DMS53 (cell line): ENCODE data around the gene ZNF692.

ENCODE experiments used
- DNase-seq: peaks from one replicate; lab custom pipeline; 2025; lab: John Stamatoyannopoulos, UW

The ZNF692 gene

DNA sequence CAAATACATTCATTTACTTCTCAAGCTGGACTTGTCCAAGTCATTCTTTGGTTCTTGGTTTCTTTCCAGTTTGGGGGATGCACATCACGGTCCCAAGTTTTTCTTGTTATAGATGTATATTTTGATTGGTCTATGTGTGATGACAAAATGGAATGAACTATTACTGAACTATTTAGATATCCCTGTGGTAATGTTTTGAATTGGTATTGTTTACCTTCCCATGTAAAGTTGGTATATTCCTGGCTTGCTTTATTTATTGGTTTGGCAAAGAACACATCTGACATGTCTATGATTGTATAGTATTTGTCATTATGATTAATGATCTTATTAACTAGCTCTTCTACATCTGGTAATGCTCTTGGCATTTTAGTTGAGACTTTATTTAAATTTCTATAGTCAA lies 22.4 kb upstream of the ZNF692 start:
- no peak for DNase-seq

DNA sequence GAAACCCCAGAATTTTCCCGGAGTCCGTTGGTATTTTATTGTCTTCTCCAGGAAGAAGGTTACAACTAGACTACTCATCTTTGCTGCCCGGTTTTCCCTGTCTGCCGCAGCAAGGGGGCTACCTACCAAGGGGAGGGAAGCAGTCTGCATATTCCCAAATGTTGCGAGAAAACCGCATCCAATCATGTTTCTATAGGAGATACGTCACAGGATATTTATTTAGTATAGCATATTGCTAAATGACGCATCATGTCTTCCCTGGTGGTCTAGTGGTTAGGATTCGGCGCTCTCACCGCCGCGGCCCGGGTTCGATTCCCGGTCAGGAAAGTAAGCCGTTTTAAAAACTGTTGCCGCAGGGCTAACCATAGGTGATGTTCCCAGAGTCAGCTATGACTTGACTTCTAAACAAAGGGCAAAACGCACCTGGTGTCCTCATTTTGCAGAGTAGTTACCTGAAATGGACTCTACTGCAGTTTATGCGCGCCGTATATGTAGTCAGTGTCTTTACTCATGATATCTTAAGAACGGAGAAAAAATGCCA lies 15.2 kb upstream of the ZNF692 start:
- peak; percentile 96 for DNase-seq

DNA sequence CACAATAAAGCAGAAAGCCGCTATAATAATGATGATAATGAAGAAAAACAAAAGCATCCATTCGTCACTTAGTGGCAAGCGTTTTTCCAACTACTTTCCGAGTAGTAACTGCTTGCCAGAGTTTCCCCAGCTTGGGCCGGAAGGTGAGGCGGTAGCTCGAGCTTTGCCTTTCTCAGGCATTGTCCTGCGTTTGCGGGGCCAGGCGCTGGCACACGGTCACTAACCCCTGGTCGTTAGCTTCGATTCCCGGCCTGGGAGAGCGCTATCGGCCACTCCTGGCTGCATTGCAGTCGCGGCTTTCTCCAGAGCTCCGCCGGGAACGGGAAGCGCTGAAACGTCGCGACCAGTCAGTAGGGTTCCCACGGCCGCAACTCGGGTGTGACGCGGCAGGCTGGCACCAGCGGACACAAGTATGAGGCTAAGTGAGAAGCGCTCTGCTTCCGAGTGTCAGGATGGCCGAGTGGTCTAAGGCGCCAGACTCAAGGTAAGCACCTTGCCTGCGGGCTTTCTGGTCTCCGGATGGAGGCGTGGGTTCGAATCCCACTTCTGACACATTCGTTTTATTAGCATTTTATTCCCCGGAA lies 14.6 kb upstream of the ZNF692 start:
- peak; percentile 97 for DNase-seq

DNA sequence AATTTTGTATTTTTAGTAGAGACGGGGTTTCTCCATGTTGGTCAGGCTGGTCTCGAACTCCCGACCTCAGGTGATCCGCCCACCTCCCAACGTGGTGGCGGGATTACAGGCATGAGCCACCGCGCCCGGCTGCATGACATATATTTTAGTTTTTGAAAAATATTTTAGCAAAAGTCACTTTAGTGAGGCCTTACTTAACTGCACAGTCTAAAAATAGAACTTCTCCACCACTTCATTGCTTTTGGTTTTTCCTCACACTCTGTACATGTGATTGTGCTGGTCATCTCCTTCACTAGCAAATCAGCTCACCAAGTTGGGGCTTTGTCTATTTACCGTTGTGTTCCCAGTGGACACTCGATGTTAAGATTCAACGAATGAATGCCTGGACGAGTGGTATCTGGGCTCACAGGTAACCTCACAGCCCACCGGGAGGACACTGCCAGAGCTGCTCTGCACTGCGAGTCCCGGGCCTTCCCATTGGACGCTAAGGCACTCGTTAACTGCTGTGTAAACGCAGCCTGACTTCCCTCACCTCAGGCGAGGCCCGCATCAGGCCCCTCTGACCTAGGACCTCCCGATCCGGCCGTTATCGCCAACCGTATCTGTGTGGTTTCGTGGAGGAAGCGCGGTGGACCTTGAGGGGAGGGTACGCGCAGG lies 14.0 kb upstream of the ZNF692 start:
- DNase-seq = peak; percentile 94

DNA sequence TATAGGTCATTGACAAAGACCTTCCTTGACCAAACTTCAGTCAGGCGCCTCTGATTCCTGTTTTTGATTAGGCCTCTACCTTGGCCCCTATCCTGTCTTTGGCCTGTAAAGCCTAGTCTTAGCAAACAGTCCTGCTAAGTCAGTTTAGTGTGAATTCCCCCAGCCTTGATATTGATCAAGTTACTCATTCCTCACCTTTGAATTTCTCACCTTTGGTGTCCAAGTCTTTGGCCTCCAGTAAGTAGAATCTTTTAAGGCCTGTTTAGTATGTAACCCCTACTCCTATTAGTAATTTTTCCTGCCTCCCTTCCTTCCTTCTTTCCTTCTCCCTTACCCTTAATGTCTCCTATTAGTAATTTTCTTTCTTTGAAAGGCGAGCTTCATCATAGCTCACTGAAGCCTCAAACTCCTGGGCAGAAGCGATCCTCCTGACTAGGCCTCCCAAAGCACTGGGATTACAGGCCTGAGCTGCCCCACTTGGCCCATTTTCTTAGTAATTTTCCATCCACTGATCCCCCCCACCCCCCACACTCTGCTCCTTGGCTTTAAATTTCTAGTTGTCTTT lies 13.0 kb upstream of the ZNF692 start:
- DNase-seq = no peak

DNA sequence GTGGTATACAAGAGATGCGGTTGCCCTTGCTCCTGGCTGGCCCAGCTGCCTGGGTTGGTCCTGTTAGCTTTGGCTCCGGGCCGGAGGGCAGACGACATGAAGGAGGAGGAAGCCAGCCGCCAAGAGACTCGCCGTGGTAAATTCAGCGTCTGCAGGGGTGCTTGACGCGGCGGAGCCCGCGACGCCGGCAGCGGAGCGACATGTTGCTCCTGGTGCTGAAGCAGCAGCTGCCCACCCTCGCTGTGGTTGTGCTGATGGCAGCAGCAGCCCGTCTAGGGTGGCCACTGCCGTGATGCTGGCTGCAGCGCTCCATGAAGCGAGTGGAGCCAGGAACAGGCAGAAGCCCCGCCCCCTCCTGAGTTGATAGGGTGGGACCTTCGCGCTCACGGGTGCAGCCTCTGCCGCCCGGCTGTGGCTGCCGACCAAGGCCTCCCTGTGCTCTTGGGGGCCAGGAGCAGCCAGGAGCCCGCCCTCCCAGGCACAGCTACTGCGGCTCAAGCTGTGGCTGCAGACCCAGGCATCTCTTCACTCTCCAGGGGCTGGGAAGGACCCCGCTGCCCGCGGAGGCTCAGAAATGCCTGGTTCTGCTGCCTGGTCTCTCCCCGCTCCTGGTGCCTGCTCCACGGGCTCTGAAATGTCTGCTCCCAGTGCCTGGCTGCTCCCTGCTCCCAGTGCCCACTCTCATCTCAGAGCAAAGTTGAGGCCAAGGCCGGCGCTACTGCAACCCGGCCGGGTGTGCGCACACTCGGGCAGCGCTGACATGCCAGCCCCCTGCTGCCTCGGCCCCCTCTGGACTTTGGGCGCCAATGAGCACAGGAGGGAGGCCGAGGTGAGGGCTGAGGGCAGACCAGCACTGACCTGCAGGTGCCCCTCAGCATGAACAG lies 4.4 kb upstream of the ZNF692 start:
- DNase-seq = peak; percentile 88

DNA sequence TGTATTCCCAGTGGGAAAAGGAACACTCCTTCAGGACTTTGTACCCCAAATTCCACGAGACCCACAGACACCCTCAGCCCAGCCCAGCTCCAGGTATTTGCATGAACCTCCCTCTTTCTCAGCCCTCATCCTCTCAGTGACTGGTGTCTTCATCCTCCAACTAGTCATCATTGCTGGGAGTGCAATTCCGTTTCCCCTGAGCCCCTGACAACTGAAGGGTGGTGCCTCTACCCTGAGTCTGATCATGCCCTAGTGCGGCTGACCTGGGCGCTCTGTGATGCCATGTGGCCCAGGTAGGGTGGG lies 3.8 kb upstream of the ZNF692 start:
- DNase-seq = no peak

DNA sequence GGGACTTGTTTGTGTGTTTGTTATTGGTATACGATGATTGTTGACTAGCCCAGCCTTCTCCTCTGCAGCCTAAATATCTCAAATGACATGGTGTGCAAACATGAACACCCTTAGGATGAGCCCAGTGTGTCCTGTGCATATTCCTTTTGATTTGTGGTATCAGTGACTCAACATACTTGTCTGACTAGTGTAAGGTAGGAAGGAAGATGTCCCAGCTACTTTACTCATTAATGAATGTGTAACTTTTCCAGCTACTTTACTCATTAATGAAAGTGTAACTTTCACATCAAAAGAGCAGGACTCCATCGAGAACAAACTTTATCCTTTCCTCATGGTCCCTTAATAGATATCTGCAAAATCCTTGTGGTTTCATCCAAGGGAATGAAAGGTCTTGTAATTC lies 2.7 kb upstream of the ZNF692 start:
- no peak for DNase-seq

DNA sequence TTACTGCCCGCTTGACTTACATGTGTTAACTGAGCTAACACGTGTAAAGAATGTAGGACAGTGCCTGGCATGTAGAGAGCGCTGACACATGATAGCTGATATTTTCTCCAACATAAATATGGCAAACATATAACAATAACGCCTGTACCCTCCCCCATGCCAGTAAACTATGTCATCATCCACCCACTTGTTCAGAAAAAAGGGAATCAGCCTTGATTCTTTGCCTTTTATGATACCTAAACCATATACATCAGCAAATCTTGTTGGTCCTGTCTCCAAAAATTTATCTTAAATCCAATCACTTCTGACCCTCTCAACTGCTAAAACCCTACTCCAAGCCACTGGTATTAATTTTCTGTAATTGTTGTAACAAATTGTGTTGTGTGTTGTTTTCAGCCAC lies 1.1 kb upstream of the ZNF692 start:
- DNase-seq = peak; percentile 38

DNA sequence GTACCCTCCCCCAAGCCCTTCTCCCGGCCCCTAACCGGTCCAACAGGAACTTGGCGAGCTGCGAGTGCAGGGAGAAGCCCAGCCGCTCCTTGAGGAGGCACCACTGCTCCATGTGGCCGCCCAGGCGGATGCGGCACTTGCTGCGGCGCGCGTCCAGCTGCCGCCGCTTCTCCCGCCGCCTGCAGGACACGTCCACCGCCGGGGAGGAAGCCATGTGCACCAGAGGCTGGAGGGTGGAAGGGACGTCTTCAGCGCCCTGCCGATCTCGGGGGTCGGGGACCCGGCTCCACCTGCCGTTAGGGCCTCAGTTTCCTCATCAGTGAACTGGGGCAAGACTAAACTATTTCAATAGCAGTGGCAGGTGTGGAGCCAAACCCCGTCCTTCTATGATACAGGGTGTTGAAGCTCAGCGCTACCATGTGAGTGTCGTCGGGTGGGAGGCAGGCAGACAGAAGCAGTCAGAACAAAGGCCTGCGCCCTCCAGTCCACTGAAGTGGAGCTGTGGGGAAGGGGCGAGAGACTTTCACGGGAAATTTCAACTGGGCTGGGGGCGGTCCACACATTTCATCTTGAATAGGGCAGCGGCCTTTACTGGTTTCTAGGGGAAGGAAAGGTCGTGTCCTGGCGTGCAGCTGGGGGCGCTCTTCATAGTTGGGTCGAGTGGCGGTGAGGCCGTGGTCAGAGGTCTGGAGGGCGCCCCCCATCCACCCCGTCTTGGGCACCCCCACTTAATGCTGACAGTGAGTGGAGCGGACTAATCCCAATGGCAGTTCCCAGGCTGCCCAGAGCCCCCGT lies 592 bp downstream of the ZNF692 start:
- peak; percentile 93 for DNase-seq

DNA sequence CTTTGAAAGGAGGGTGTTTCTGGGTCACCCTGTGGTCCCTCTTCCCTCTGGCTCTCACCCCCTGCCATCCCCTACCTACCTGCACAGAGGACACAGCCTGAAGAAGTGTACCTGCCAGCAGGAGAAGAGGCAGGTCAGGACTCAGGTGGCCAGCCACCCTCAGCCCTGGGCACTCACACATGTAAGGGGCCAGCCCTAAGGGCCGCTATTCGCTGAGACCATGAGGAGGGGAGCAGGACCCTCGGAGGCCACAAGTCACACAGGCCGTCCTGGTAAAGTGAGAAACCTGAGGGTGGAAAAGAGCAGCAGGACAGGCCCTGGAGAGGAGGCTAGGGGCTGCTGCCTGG lies 1.2 kb downstream of the ZNF692 start:
- no peak for DNase-seq

DNA sequence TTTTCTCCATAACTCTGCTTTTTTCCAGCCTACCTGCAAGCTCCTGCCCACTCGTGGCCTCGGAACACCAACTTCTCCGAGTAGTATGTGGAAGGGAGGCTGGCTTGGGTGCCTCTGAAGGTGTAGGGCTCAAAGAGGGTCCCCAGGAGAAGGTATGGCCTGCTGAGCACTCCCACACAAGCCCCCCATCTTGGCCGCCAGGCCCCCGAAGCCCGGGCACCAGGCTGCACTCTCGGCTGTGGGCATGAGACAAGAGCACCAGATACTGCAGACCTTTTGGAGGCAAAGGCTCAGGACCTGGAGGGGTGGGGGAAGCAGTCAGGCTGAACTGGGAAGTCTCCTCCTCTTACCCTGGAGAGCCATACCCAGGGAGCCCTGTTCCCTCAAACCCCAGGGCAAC lies 1.7 kb downstream of the ZNF692 start:
- peak; percentile 25 for DNase-seq

DNA sequence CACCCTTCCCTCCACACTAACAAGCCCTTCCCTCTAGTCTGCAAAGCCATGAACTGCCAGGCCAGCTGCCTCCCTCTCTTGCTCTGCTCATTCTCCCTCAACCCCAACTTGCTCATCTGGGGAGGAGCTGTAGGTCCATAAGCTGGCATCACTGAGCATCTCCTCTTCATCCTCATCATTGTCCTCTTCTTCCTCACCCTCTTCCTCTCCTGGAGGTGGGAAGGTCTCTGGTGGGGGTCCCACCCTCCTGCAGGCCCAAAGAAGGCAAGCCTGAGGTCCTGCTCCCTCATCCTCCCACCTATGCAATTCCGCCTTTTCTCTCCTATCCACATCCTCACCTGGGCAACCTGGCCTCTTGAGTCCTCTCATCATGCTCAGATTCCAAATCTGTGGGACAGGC lies 2.7 kb downstream of the ZNF692 start:
- no peak for DNase-seq

DNA sequence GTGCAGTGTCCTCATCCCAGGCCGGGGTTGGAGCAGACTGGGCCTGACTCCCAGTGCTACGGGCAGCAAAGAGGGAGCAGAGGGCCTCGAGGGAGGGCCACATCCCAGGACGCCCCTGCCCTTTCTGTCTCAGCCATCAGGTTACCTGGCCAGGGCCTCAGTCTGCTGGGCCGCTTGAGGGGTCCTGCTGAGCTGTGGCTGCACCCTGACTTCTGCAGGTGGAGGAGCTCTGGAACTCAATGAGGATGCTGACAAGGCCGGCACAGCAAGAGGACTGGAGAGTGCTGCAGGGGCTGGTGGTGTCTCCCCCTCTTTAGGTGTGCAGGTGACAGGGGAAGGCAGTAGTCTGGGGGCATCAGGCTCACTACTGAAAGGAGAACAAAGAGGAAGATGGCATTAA lies 3.3 kb downstream of the ZNF692 start:
- DNase-seq = no peak

DNA sequence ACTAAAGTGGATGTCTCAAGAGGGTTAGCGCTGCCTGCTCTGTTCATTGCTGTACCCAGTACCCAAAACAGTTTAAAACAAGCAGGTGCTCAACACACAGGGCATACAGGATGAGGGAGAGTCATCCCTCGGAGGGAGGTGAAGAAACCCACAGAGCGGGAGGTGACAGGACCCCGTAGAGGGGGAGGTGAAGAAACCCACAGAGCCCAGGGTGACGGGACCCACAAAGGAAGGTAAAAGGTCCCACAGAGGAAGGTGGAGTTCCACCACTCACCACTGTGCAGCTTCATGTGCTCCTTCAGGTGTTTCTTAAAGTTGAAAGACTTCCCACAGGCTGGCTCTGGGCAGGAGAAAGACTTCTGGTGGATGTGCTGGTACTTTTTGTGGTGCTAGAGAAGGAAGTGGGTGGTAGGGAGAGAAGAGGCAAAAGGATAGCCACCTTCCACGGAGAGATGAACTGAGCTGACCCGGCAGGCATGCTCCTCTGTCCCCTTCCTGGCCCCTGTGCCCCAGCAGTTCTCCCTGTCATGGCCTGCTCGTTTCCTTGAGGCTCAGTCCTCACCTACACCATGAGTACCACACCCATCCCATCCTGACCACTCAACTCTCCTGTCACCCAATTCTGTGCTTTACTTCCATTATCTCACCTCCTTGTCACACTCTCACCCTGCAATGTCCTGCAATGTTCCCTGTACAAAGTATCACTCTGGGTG lies 5.1 kb downstream of the ZNF692 start:
- no peak for DNase-seq

DNA sequence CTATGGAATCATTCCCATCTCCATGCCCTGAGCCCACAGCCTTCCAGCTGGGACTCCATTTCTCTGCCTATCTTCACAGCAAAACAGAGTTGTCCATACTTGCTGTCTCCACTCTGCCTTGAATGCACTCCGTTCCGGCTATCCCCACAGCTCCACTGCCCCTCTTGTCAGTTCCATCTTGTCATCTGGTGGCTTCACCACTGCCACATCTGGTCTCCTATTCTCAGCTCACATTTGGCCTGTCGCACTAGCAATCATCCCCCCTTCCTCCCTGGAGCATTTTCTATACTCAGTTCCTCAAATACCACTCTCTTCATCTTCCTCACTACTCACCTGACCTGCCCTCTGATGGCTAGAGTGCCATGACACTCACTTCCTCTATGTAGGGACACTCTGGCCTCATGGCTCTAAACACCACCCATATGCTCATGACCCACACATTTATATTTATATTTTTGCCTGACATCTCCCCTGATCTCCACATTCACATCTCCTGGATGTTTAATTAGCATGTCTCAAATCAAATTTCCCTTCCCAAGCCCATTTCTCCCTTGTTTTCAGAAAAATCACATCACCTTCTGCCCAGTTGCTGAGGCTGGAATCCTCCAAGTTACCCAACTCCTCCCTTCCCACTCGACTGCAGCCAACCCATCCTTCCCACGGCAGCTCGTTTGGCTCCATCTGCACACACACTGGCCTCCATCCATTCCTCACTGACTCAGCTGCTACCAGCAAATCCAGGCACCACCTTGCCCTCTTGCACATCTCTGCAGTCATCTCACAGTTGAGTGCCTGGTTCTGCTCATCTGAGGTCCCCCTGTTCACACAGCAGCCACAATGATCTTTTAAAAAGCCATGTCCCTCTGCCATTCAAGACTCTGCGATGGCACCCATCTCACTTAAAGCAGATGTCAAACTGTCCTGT lies 6.1 kb downstream of the ZNF692 start:
- no peak for DNase-seq

DNA sequence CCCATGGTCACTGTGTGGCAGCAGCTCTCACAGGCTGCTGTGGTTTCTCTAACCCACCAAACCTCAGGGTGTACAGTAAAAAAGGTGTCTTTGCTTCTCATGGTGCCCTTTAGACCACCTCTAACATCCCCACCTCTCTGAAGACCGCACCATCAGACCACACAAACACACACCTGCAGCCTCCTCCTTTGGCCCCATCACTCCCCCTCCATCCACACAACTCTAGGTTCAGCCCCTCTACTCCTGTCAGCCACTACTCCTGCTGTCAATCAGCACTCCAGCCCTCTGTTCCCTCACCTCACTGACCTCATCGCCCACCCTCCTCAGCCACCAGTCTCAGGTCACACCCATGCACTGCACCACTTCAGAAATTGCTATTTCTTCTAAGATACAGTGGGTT lies 7.5 kb downstream of the ZNF692 start:
- no peak for DNase-seq

DNA sequence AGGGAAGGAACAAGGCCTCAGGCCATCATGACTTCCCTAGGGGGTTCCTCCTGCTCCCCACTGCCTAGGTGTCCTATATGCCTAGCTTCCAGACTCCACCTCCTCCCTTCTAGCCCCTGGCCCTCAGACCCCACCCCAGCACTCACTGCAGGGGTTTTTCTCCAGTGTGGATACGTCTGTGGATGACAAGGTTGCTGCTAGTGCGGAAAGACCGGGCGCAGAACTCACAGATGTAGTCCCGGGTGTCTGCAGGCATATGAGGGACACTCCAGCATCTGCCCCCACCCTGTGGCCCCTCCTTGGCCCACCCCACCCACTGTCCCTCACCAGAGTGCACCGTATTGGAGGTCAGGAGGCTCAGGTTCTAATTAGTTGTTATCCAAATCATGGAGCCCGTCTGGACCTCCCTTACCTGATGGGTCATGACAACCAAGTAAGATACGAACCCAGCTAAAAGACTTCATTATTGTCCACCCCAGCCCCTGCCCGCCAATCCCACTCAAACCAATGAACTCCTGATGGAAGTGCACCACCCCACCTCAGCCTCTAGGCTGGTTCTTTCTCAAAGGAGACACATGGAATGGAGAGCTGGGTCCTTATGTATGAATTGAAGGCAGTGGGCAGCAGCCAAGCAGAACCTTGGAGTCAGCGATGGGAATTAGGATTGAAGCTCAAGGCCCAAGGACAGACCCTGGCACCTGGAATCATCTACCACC lies 8.2 kb downstream of the ZNF692 start:
- peak; percentile 26 for DNase-seq

DNA sequence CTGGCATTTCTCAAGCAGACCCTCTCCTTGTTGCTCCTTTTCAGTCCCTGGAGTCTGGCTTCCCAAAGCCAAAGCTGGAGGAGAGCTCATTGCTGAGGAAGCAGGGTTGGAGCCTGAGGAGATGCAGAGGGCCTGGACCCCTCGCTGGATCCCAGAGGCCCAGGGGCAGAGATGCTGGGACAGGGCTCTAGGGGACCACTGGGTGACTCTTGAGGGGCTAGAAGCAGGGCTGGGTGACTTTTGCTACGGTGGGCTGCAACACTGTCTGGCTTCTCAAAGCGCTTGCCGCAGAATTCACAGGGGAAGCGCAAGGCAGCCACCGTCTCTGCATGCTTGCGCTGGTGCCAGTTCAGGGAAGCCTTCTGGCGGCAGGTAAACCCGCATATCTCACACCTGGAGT lies 8.8 kb downstream of the ZNF692 start:
- no peak for DNase-seq

DNA sequence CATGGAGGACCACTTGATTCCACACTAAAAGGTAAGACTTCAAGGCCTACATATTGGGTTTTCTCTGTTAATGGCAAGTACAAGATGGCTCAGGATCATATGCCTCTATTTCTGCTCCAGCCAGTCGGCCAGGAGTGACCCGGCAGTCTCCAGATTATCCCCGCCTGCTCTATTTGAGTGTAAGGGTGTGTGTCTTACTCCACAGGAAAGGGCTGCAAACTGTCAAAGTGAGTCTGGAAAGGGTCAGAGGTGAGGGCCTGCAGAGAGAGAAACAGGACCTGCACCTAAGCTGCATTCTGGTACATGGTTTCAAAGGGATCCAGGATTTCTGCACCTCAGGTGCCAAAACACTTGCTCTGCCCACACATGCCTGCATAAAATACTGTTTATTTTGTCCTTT lies 9.2 kb downstream of the ZNF692 start:
- no peak for DNase-seq
